Stimulated activated CD4-positive, alpha-beta T cell treated with anti-CD3 and anti-CD28 coated beads, Interleukin-4, amount 100 ng/mL, for 24 hours (primary cell): ENCODE measurements around the gene DNAH5.

ENCODE experiments used
- DNase-seq: peaks from one replicate; pipeline ENCODE4 v3.0.0-alpha.2; 2020

DNAH5 gene

GRCh38 chr5:13700626-13701025 lies 243.9 kb downstream of the DNAH5 start:
- no peak for DNase-seq

GRCh38 chr5:13698885-13699284 lies 245.6 kb downstream of the DNAH5 start:
- DNase-seq = no peak

GRCh38 chr5:13695076-13695712 lies 249.3 kb downstream of the DNAH5 start:
- DNase-seq = no peak

GRCh38 chr5:13692172-13692571 lies 252.3 kb downstream of the DNAH5 start:
- no peak for DNase-seq

GRCh38 chr5:13676531-13676930 lies 268.0 kb downstream of the DNAH5 start:
- DNase-seq = no peak

GRCh38 chr5:13674391-13674790 lies 270.1 kb downstream of the DNAH5 start:
- no peak for DNase-seq

- DNase-seq = no peak
Measured at GRCh38 chr5:13673511-13673910, 271.0 kb downstream of the DNAH5 start.

- DNase-seq = no peak
Measured at GRCh38 chr5:13664377-13664776, 280.1 kb downstream of the DNAH5 start.

- DNase-seq = no peak
Measured at GRCh38 chr5:13662626-13663025, 281.9 kb downstream of the DNAH5 start.

GRCh38 chr5:13661272-13661671 lies 283.2 kb downstream of the DNAH5 start:
- no peak for DNase-seq

- no peak for DNase-seq
Measured at GRCh38 chr5:13660072-13660471, 284.4 kb downstream of the DNAH5 start.

- no peak for DNase-seq
Measured at GRCh38 chr5:13659391-13659790, 285.1 kb downstream of the DNAH5 start.

GRCh38 chr5:13658761-13659160 lies 285.7 kb downstream of the DNAH5 start:
- DNase-seq = no peak

- no peak for DNase-seq
Measured at GRCh38 chr5:13658152-13658551, 286.3 kb downstream of the DNAH5 start.

- DNase-seq = no peak
Measured at GRCh38 chr5:13653709-13654108, 290.8 kb downstream of the DNAH5 start.

- no peak for DNase-seq
Measured at GRCh38 chr5:13649656-13650055, 294.8 kb downstream of the DNAH5 start.

GRCh38 chr5:13648822-13649221 lies 295.7 kb downstream of the DNAH5 start:
- no peak for DNase-seq

GRCh38 chr5:13643734-13644133 lies 300.8 kb downstream of the DNAH5 start:
- no peak for DNase-seq

GRCh38 chr5:13643196-13643595 lies 301.3 kb downstream of the DNAH5 start:
- no peak for DNase-seq
